Measurements from ENCODE around the gene SRC. TPM values are rescaled to one million over a fixed set of nuclear protein-coding genes. Genes with fewer than 3 reads are reported as not detected.
A peak's percentile ranks its signal among the peaks of the same experiment; 100 is the strongest.

SRC gene
- total RNA-seq, 1 experiment from 2014 or later, result 55.6 TPM

- DNase-seq (no peak), ATAC-seq (no peak)
- no peak overlapping the region for H3K9ac ChIP-seq (ENCODE audit: low read length)
- H3K79me2 ChIP-seq (ENCODE audit: low read length), result no peaks in the 10 kb centered on the region
- TF ChIP-seq EZH2phosphoT487 (IDR thresholded peaks at IDR 0.05; ENCODE audit: borderline replicate concordance, low read length), result no peak
- TF ChIP-seq EZH2 (IDR thresholded peaks at IDR 0.05; ENCODE audit: low read length, unreplicated experiment), result no peak
- no peak for TF ChIP-seq CTCF (conservative IDR thresholded peaks at IDR 0.05; ENCODE audit: low read depth, low read length)
- H2AFZ ChIP-seq (ENCODE audit: low read length), result no peak overlapping the region
- H3K4me1 ChIP-seq (ENCODE audit: insufficient read depth, low read length), result no peaks in the 10 kb centered on the region
- no peaks in the 10 kb centered on the region for H3K27me3 ChIP-seq (ENCODE audit: low read length)
- H3K4me2 ChIP-seq (ENCODE audit: low read length), result no peak overlapping the region
- POLR2A ChIA-PET (ENCODE audit: unreplicated experiment), result no interaction called here
- no peaks in the 10 kb centered on the region for H3F3A ChIP-seq (ENCODE audit: low read length, unreplicated experiment)
- H3K4me3 ChIP-seq (ENCODE audit: low read length), result no peak overlapping the region
- CTCF ChIA-PET, result no interaction called here
- H3K36me3 ChIP-seq (ENCODE audit: low read depth, low read length), result peaks cover 19% of the 10 kb centered on the region
- no peaks in the 10 kb centered on the region for H3K9me3 ChIP-seq (ENCODE audit: low read length)
- no peaks in the 10 kb centered on the region for H3K9me2 ChIP-seq (replicated peaks; ENCODE audit: low read length)
- H4K20me1 ChIP-seq (ENCODE audit: low read length), result no peaks in the 10 kb centered on the region
- intact Hi-C loops (cut with micrococcal nuclease), result no loop called here
- no TSS peak for BruUV-seq (replicated peaks)
- no peak overlapping the region for H3K27ac ChIP-seq (ENCODE audit: low read length)
Observed at GRCh38 chr20:37396416-37397075, 50.6 kb downstream of the SRC start.

- ATAC-seq (peak; percentile 49), DNase-seq (peak; percentile 27)
- Histone ChIP-seq H3K27ac (ENCODE audit: low read length) (no peak overlapping the region), H3K9me3 (ENCODE audit: low read length) (no peaks in the 10 kb centered on the region), H3K4me1 (ENCODE audit: insufficient read depth, low read length) (no peaks in the 10 kb centered on the region), H2AFZ (ENCODE audit: low read length) (no peak overlapping the region), H3F3A (ENCODE audit: low read length, unreplicated experiment) (no peaks in the 10 kb centered on the region), H3K4me2 (ENCODE audit: low read length) (no peak overlapping the region), H3K27me3 (ENCODE audit: low read length) (no peaks in the 10 kb centered on the region), H3K9ac (ENCODE audit: low read length) (no peak overlapping the region), H3K79me2 (ENCODE audit: low read length) (no peaks in the 10 kb centered on the region), H3K4me3 (ENCODE audit: low read length) (no peak overlapping the region), H3K36me3 (ENCODE audit: low read depth, low read length) (peaks cover 19% of the 10 kb centered on the region), H3K9me2 (replicated peaks; ENCODE audit: low read length) (no peaks in the 10 kb centered on the region), H4K20me1 (ENCODE audit: low read length) (no peaks in the 10 kb centered on the region)
- no TSS peak for BruUV-seq (replicated peaks)
- TF ChIP-seq CTCF (conservative IDR thresholded peaks at IDR 0.05; ENCODE audit: low read depth, low read length) (peak; percentile 34; the same call in 1 of the 2 replicates), EZH2phosphoT487 (IDR thresholded peaks at IDR 0.05; ENCODE audit: borderline replicate concordance, low read length) (no peak)
- intact Hi-C loops (cut with micrococcal nuclease), result no loop called here
- CTCF ChIA-PET, result no interaction called here
- POLR2A ChIA-PET (ENCODE audit: unreplicated experiment), result no interaction called here
Observed at GRCh38 chr20:37397076-37397953, 51.4 kb downstream of the SRC start.

Data from PC-3 (cell line).